H1 (cell line): Measurements from ENCODE around the gene ACAD11. TPM values are rescaled to one million over a fixed set of nuclear protein-coding genes. Genes with fewer than 3 reads are reported as not detected.

Source experiments
- CTCF ChIA-PET: fragments of 300-600 bp; sonication (Branson Sonifier 250); formaldehyde crosslinking; loops from one replicate; lab custom pipeline; 2021; ENCODE audit not compliant: partially characterized antibody; lab: Charles Lee
- POLR2A ChIA-PET: fragments of 300-600 bp; sonication (Branson Sonifier 250); formaldehyde crosslinking; loops from one replicate; lab custom pipeline; 2021; ENCODE audit warnings: inconsistent platforms; ENCODE audit not compliant: partially characterized antibody; lab: Charles Lee
- DNase-seq, 2 experiments: peaks; one replicate each; pipeline versions ENCODE4 v3.0.0 to v3.0.0-alpha.2; 2010 to 2022; ENCODE audit warnings: low spot score in 2 of 2, low read depth in 1 of 2, mixed read lengths in 1 of 2
- FAIRE-seq: peaks from 2 replicates; lab custom pipeline; 2011; peaks lifted over from hg19 to GRCh38; lab: Jason Lieb, UNC
- H2AFZ ChIP-seq: 2 replicates; pipeline ENCODE4 v1.8.1; 2012; ENCODE audit warnings: low read length, inconsistent platforms
- H2AK5ac ChIP-seq: 2 replicates; pipeline ENCODE4 v1.6.1; 2013; ENCODE audit warnings: low read depth, low read length
- H2BK120ac ChIP-seq: replicated peaks from 2 replicates; pipeline ENCODE3; 2013; ENCODE audit warnings: low read depth, low read length, inconsistent platforms
- H2BK12ac ChIP-seq: 2 replicates; pipeline ENCODE4 v1.6.1; 2013; ENCODE audit warnings: low read depth, low read length
- H2BK15ac ChIP-seq: 2 replicates; pipeline ENCODE4 v1.6.1; 2013; ENCODE audit warnings: low read length
- H2BK20ac ChIP-seq: 2 replicates; pipeline ENCODE4 v1.6.1; 2013; ENCODE audit warnings: low read length
- H2BK5ac ChIP-seq: 2 replicates; pipeline ENCODE4 v1.6.1; 2013; ENCODE audit warnings: low read depth, low read length
- H3K14ac ChIP-seq: 2 replicates; pipeline ENCODE4 v1.6.1; 2013; ENCODE audit warnings: inconsistent platforms; ENCODE audit not compliant: insufficient read length
- H3K18ac ChIP-seq: 2 replicates; pipeline ENCODE4 v1.6.1; 2013; ENCODE audit warnings: low read length; ENCODE audit errors: extremely low read depth
- H3K23ac ChIP-seq: 2 replicates; pipeline ENCODE4 v1.6.1; 2013; ENCODE audit warnings: inconsistent platforms; ENCODE audit not compliant: insufficient read length
- H3K23me2 ChIP-seq: 2 replicates; pipeline ENCODE4 v1.6.1; 2013; ENCODE audit warnings: low read depth, low read length
- H3K27ac ChIP-seq: 2 replicates; pipeline ENCODE4 v1.6.1; 2011; ENCODE audit warnings: low read depth, low read length, inconsistent platforms
- H3K27me3 ChIP-seq, 4 experiments: replicated peaks in 1 of 4; 1 replicate in 1 of 4; 2 replicates in 3 of 4; pipeline versions ENCODE4 v1.6.1 to v1.8.1; 2011 to 2013; ENCODE audit warnings: low read length in 3 of 4, mild to moderate bottlenecking in 3 of 4, inconsistent platforms in 2 of 4, mixed read lengths in 2 of 4, moderate library complexity in 1 of 4; ENCODE audit not compliant: control insufficient read depth in 3 of 4, insufficient read depth in 3 of 4; ENCODE audit errors: extremely low read depth in 1 of 4
- H3K36me3 ChIP-seq, 4 experiments: 2 replicates each; pipeline versions ENCODE4 v1.6.1 to v1.8.1; 2011 to 2013; ENCODE audit warnings: mild to moderate bottlenecking in 4 of 4, low read length in 3 of 4, moderate library complexity in 2 of 4, control low read depth in 1 of 4, inconsistent platforms in 1 of 4; ENCODE audit not compliant: insufficient read depth in 4 of 4, control insufficient read depth in 2 of 4
- H3K4ac ChIP-seq: replicated peaks from 2 replicates; pipeline ENCODE3; 2013; ENCODE audit warnings: low read length, low read depth, mixed read lengths, inconsistent platforms; ENCODE audit not compliant: insufficient read length
- H3K4me1 ChIP-seq, 4 experiments: replicated peaks in 1 of 4; 1 replicate in 1 of 4; 2 replicates in 3 of 4; pipeline versions ENCODE4 v1.6.1 to v1.8.1; 2011 to 2013; ENCODE audit warnings: low read length in 3 of 4, inconsistent platforms in 2 of 4, mixed read lengths in 1 of 4; ENCODE audit not compliant: insufficient read depth in 4 of 4, control insufficient read depth in 3 of 4
- H3K4me2 ChIP-seq, 2 experiments: 2 replicates each; pipeline versions ENCODE4 v1.6.1 to v1.8.1; 2011 to 2013; ENCODE audit warnings: low read depth in 2 of 2, low read length in 2 of 2, control low read depth in 1 of 2, inconsistent platforms in 1 of 2, mild to moderate bottlenecking in 1 of 2; ENCODE audit not compliant: insufficient read depth in 1 of 2
- H3K4me3 ChIP-seq, 4 experiments: fragments of 200-600, 300-600 bp in 1 of 4; sonication (generic), shearing (Covaris generic), sonication (Bioruptor Twin) in 1 of 4; 2 replicates each; pipeline versions ENCODE4 v1.5.1 to v1.8.1; 2011 to 2016; ENCODE audit warnings: low read length in 4 of 4, low read depth in 3 of 4, control low read depth in 2 of 4, inconsistent platforms in 2 of 4, mild to moderate bottlenecking in 2 of 4, mixed read lengths in 1 of 4, moderate library complexity in 1 of 4; ENCODE audit not compliant: insufficient read depth in 2 of 4; ENCODE audit errors: extremely low read depth in 1 of 4
- H3K56ac ChIP-seq: replicated peaks from 2 replicates; pipeline ENCODE3; 2013; ENCODE audit warnings: low read depth, mild to moderate bottlenecking, mixed read lengths, low read length, inconsistent platforms; ENCODE audit not compliant: insufficient read length
- H3K79me1 ChIP-seq: 2 replicates; pipeline ENCODE4 v1.6.1; 2013; ENCODE audit warnings: low read depth, low read length, control low read depth
- H3K79me2 ChIP-seq, 2 experiments: 2 replicates each; pipeline versions ENCODE4 v1.6.1 to v1.8.1; 2012 to 2013; ENCODE audit warnings: low read length in 2 of 2, mild to moderate bottlenecking in 2 of 2, inconsistent platforms in 1 of 2; ENCODE audit not compliant: insufficient read depth in 2 of 2, control insufficient read depth in 1 of 2
- H3K9ac ChIP-seq, 4 experiments: replicated peaks in 1 of 4; 1 replicate in 1 of 4; 2 replicates in 3 of 4; pipeline versions ENCODE4 v1.6.1 to v1.8.1; 2011 to 2013; ENCODE audit warnings: low read depth in 3 of 4, low read length in 3 of 4, control low read depth in 2 of 4, mild to moderate bottlenecking in 2 of 4, moderate library complexity in 2 of 4, inconsistent platforms in 1 of 4; ENCODE audit errors: extremely low read depth in 1 of 4
- H3K9me3 ChIP-seq, 2 experiments: 2 replicates each; pipeline versions ENCODE4 v1.6.1 to v1.8.1; 2012 to 2013; ENCODE audit warnings: mild to moderate bottlenecking in 2 of 2, moderate library complexity in 2 of 2, control low read depth in 1 of 2, inconsistent platforms in 1 of 2, low read depth in 1 of 2, low read length in 1 of 2, mixed read lengths in 1 of 2; ENCODE audit not compliant: insufficient read depth in 2 of 2
- H4K20me1 ChIP-seq, 2 experiments: replicated peaks in 1 of 2; 2 replicates each; pipeline versions ENCODE3 to v1.8.1; 2011 to 2013; ENCODE audit warnings: inconsistent platforms in 2 of 2, low read length in 2 of 2, mild to moderate bottlenecking in 1 of 2; ENCODE audit not compliant: insufficient read depth in 2 of 2, control insufficient read depth in 1 of 2
- H4K5ac ChIP-seq: 2 replicates; pipeline ENCODE4 v1.6.1; 2013; ENCODE audit warnings: low read length, low read depth, mixed read lengths, inconsistent platforms; ENCODE audit not compliant: insufficient read length
- H4K8ac ChIP-seq: 2 replicates; pipeline ENCODE4 v1.8.0; 2013; ENCODE audit warnings: mild to moderate bottlenecking, moderate library complexity, low read length, inconsistent platforms; ENCODE audit not compliant: insufficient read depth; ENCODE audit errors: extremely low read depth
- H4K91ac ChIP-seq: replicated peaks from 2 replicates; pipeline ENCODE3; 2013; ENCODE audit warnings: low read length, mixed read lengths, inconsistent platforms; ENCODE audit not compliant: insufficient read length
- BCL11A ChIP-seq, 2 experiments: IDR thresholded peaks; one replicate each; pipeline ENCODE4 v1.6.1; 2011; ENCODE audit warnings: low read depth in 2 of 2, low read length in 2 of 2, mild to moderate bottlenecking in 2 of 2
- CHD1 ChIP-seq: IDR thresholded peaks from 2 replicates; pipeline ENCODE4 v1.6.1; 2012; ENCODE audit warnings: low read depth, low read length, improper control_type of control experiment
- CTBP2 ChIP-seq: IDR thresholded peaks from 2 replicates; pipeline ENCODE4 v1.7.0; 2011; ENCODE audit warnings: borderline replicate concordance, mild to moderate bottlenecking, moderate library complexity, mixed read lengths, low read length; ENCODE audit not compliant: insufficient read depth, insufficient read length
- HDAC6 ChIP-seq: IDR thresholded peaks from one replicate; pipeline ENCODE4 v1.7.1; 2012; ENCODE audit warnings: low read depth, mild to moderate bottlenecking, inconsistent platforms, low read length, moderate library complexity
- JUN ChIP-seq: IDR thresholded peaks from 2 replicates; pipeline ENCODE4 v1.6.1; 2011; ENCODE audit warnings: low read depth, mild to moderate bottlenecking, improper control_type of control experiment, low read length
- SAP30 ChIP-seq: fragments of 300-600 bp; sonication (generic); IDR thresholded peaks from 2 replicates; pipeline ENCODE4 v1.7.1; 2012; ENCODE audit warnings: low read length, moderate library complexity, mild to moderate bottlenecking, inconsistent platforms; ENCODE audit not compliant: insufficient read depth, insufficient replicate concordance
- TAF1 ChIP-seq: IDR thresholded peaks from 2 replicates; pipeline ENCODE4 v1.6.1; 2011; ENCODE audit warnings: mild to moderate bottlenecking, low read depth, low read length
- TAF7 ChIP-seq: optimal IDR thresholded peaks from 2 replicates; pipeline ENCODE3; 2011; ENCODE audit warnings: low read depth, mild to moderate bottlenecking, inconsistent platforms, low read length, moderate library complexity, borderline replicate concordance
- polyA plus RNA-seq, 7 experiments: library from polyadenylated mRNA; depleted of rRNA in 3 of 7; stranded (reverse) in 5 of 7; unstranded in 2 of 7; fragments of >200 nt in 5 of 7; fragments of 200-250 nt in 2 of 7; gene quantifications; 1 replicate in 5 of 7; 2 replicates in 1 of 7; 4 replicates in 1 of 7; pipeline versions ENCODE4 v1.2.1 to v1.2.3, GENCODE V29; 2011 to 2013; ENCODE audit warnings: missing spikeins in 2 of 7, mixed read lengths in 2 of 7
- total RNA-seq: library from RNA; stranded (reverse); fragmentation: NEBNext Ultra II Directional; extraction: Animal tissue kit (Norgen Biotek cat#: 25700); gene quantifications from 2 replicates; pipeline ENCODE4 v1.2.1, GENCODE V29; 2021
- TF ChIP-seq, protein P1 (sequence below): IDR thresholded peaks from 2 replicates; pipeline ENCODE4 v1.6.1; 2012; ENCODE audit warnings: inconsistent platforms

ACAD11 gene
- total and polyA plus RNA-seq, 2 of the 8 experiments (the other 6 are each of a cell fraction or from before 2014, with no cell fraction given): 5.5 to 11.0 TPM

DNA sequence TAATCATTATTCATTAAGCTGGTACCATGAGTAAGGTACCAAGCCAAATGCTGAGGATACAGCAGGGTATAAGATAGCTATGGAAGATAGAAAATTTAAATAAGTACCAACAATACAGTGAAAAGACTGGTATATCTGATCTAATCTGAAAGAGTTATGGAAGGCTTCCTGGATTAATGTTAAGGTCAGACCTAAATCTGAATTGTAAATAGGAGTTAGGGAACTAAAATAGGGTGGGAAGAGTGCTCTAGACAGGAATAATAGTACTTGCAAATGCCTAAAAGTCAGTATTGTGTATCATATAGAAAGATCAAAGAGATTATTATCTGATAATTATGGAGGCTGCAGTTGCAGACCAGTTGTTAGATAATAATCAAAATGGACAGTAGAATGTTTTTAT is 65.1 kb downstream of the ACAD11 start:
- Histone ChIP-seq H3K18ac (no peak overlapping the region), H3K23ac (no peak overlapping the region), H2AK5ac (no peak overlapping the region), H3K27ac (no peak overlapping the region), H3K4ac (no peak overlapping the region), H2AFZ (no peak overlapping the region), H3K4me3 (no peak overlapping the region), H2BK15ac (no peak overlapping the region), H4K8ac (no peak overlapping the region), H4K20me1 (no peaks in the 10 kb centered on the region), H3K36me3 (no peaks in the 10 kb centered on the region), H2BK120ac (no peak overlapping the region), H3K79me2 (no peaks in the 10 kb centered on the region), H4K91ac (no peak overlapping the region), H4K5ac (no peak overlapping the region), H3K23me2 (no peaks in the 10 kb centered on the region), H3K9ac (no peak overlapping the region), H3K79me1 (no peaks in the 10 kb centered on the region), H2BK20ac (no peak overlapping the region), H3K4me2 (no peak overlapping the region), H2BK12ac (no peak overlapping the region), H3K14ac (no peak overlapping the region), H3K4me1 (no peaks in the 10 kb centered on the region; a peak in 1 of 7 replicates), H2BK5ac (no peak overlapping the region), H3K27me3 (no peaks in the 10 kb centered on the region), H3K56ac (no peak overlapping the region), H3K9me3 (no peaks in the 10 kb centered on the region)
- POLR2A ChIA-PET: interaction anchor here (1.2 kb wide), 1 partner anchor 12 kb away, joined by 3 read pairs; no protein-coding TSS in a partner anchor
- FAIRE-seq: no peak
- no peak for TF ChIP-seq CHD1
- no peak for TF ChIP-seq CTBP2
- no peak for TF ChIP-seq SAP30
- TF ChIP-seq, protein P1, sequence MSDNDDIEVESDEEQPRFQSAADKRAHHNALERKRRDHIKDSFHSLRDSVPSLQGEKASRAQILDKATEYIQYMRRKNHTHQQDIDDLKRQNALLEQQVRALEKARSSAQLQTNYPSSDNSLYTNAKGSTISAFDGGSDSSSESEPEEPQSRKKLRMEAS: no peak
- TF ChIP-seq TAF1: no peak
- no peak for TF ChIP-seq TAF7
- TF ChIP-seq HDAC6: no peak
- no peak for TF ChIP-seq BCL11A (IDR thresholded peaks at IDR 0.05; ENCODE audit: low read depth in 2 of 2, low read length in 2 of 2)
- TF ChIP-seq JUN: no peak
- CTCF ChIA-PET: interaction anchor here (1.2 to 2.2 kb wide), 3 partner anchors 25 to 984 kb away, joined by 4 to 12 read pairs (median 4); no protein-coding TSS in a partner anchor
- DNase-seq: no peak
